HEK293 (cell line): ENCODE measurements around the gene IGFLR1.

ENCODE experiments used
- CTCF ChIA-PET: fragments of 350-600 bp; formaldehyde crosslinking; extraction: SDS; loops from one replicate; lab custom pipeline; 2021; ENCODE audit warnings: antibody characterized with exemption; lab: Yijun Ruan, JAX
- POLR2A ChIA-PET: fragments of 300-600 bp; formaldehyde crosslinking; extraction: SDS; loops from one replicate; lab custom pipeline; 2020; ENCODE audit warnings: antibody characterized with exemption, inconsistent platforms; lab: Yijun Ruan, JAX
- H3K27ac ChIP-seq: fragments of 200-500 bp; sonication (Bioruptor generic); 2 replicates; pipeline ENCODE4 v1.5.1; 2014; ENCODE audit warnings: low read depth, low read length, control low read depth, inconsistent platforms; ENCODE audit errors: extremely low read depth
- H3K36me3 ChIP-seq, 2 experiments: fragments of 200-500 bp in 1 of 2; sonication (Bioruptor generic) in 1 of 2; 1 replicate in 1 of 2; 2 replicates in 1 of 2; pipeline ENCODE4 v1.5.1; 2014 to 2017; ENCODE audit warnings: inconsistent platforms in 2 of 2, low read length in 2 of 2; ENCODE audit not compliant: control insufficient read depth in 2 of 2, insufficient read depth in 1 of 2
- H3K4me1 ChIP-seq: fragments of 200-500 bp; sonication (Bioruptor generic); 2 replicates; pipeline ENCODE4 v1.5.1; 2014; ENCODE audit warnings: mild to moderate bottlenecking, low read length, inconsistent platforms; ENCODE audit not compliant: control insufficient read depth, insufficient read depth
- H3K4me3 ChIP-seq: 2 replicates; pipeline ENCODE4 v1.5.1; 2011; ENCODE audit warnings: low read depth, mild to moderate bottlenecking, control low read depth, low read length, moderate library complexity
- H3K9me3 ChIP-seq: fragments of 200-500 bp; sonication (Bioruptor generic); 2 replicates; pipeline ENCODE4 v1.5.1; 2014; ENCODE audit warnings: low read depth, low read length, inconsistent platforms; ENCODE audit not compliant: control insufficient read depth, insufficient read depth
- EGR2 ChIP-seq: fragments of 450-650 bp; formaldehyde crosslinking; IDR thresholded peaks from 2 replicates; pipeline ENCODE4 v1.5.1; 2016; ENCODE audit warnings: low read depth, missing biosample characterization, missing genetic modification characterization
- IKZF3 ChIP-seq: fragments of 450-650 bp; IDR thresholded peaks from 2 replicates; pipeline ENCODE4 v1.5.0; 2018; ENCODE audit warnings: missing biosample characterization, mild to moderate bottlenecking, missing genetic modification characterization, moderate library complexity
- KLF9 ChIP-seq: fragments of 450-650 bp; formaldehyde crosslinking; IDR thresholded peaks from 2 replicates; pipeline ENCODE4 v1.5.1; 2016; ENCODE audit warnings: missing biosample characterization, missing genetic modification characterization, low read depth
- TRIM28 ChIP-seq: IDR thresholded peaks from 2 replicates; pipeline ENCODE4 v1.6.1; 2011; ENCODE audit warnings: low read length, control low read depth, borderline replicate concordance
- TSHZ1 ChIP-seq: fragments of 450-650 bp; formaldehyde crosslinking; IDR thresholded peaks from 2 replicates; pipeline ENCODE4 v1.5.1; 2016; ENCODE audit warnings: missing biosample characterization, missing genetic modification characterization, borderline replicate concordance
- ZBTB17 ChIP-seq: fragments of 450-650 bp; formaldehyde crosslinking; IDR thresholded peaks from 2 replicates; pipeline ENCODE4 v1.5.1; 2016; ENCODE audit warnings: missing biosample characterization, missing genetic modification characterization
- ZBTB20 ChIP-seq: fragments of 450-650 bp; formaldehyde crosslinking; IDR thresholded peaks from 2 replicates; pipeline ENCODE4 v1.5.1; 2016; ENCODE audit warnings: missing biosample characterization, missing genetic modification characterization
- ZBTB26 ChIP-seq: fragments of 450-650 bp; formaldehyde crosslinking; optimal IDR thresholded peaks from 2 replicates; pipeline ENCODE3; 2016; ENCODE audit warnings: missing biosample characterization, mild to moderate bottlenecking, missing genetic modification characterization
- ZIC2 ChIP-seq: fragments of 450-650 bp; formaldehyde crosslinking; IDR thresholded peaks from 2 replicates; pipeline ENCODE4 v1.5.1; 2016; ENCODE audit warnings: missing biosample characterization, missing genetic modification characterization
- ZNF133 ChIP-seq: fragments of 450-650 bp; formaldehyde crosslinking; IDR thresholded peaks from 2 replicates; pipeline ENCODE4 v1.5.1; 2016; ENCODE audit warnings: missing biosample characterization, missing genetic modification characterization
- ZNF214 ChIP-seq: fragments of 450-650 bp; formaldehyde crosslinking; IDR thresholded peaks from 2 replicates; pipeline ENCODE4 v1.5.1; 2017; ENCODE audit warnings: missing biosample characterization, mild to moderate bottlenecking, missing genetic modification characterization, borderline replicate concordance
- ZNF266 ChIP-seq: fragments of 450-650 bp; formaldehyde crosslinking; IDR thresholded peaks from 2 replicates; pipeline ENCODE4 v1.5.1; 2016; ENCODE audit warnings: missing biosample characterization, missing genetic modification characterization, low read depth
- ZNF280D ChIP-seq: fragments of 450-650 bp; formaldehyde crosslinking; IDR thresholded peaks from 2 replicates; pipeline ENCODE4 v1.5.1; 2016; ENCODE audit warnings: missing biosample characterization, missing genetic modification characterization
- ZNF394 ChIP-seq: fragments of 450-650 bp; formaldehyde crosslinking; IDR thresholded peaks from 2 replicates; pipeline ENCODE4 v1.5.1; 2016; ENCODE audit warnings: missing biosample characterization, missing genetic modification characterization, mild to moderate bottlenecking, moderate library complexity, borderline replicate concordance
- ZNF610 ChIP-seq: fragments of 450-650 bp; formaldehyde crosslinking; IDR thresholded peaks from 2 replicates; pipeline ENCODE4 v1.5.1; 2016; ENCODE audit warnings: missing biosample characterization, missing genetic modification characterization, borderline replicate concordance
- ZNF629 ChIP-seq: fragments of 450-650 bp; formaldehyde crosslinking; IDR thresholded peaks from 2 replicates; pipeline ENCODE4 v1.5.1; 2017; ENCODE audit warnings: missing biosample characterization, missing genetic modification characterization
- ZNF639 ChIP-seq: fragments of 450-650 bp; formaldehyde crosslinking; IDR thresholded peaks from 2 replicates; pipeline ENCODE4 v1.5.1; 2016; ENCODE audit warnings: missing biosample characterization, missing genetic modification characterization
- ZNF677 ChIP-seq: fragments of 450-650 bp; IDR thresholded peaks from 2 replicates; pipeline ENCODE4 v1.5.0; 2018; ENCODE audit warnings: missing biosample characterization, mild to moderate bottlenecking, missing genetic modification characterization, moderate library complexity
- ZNF701 ChIP-seq: fragments of 450-650 bp; formaldehyde crosslinking; IDR thresholded peaks from 2 replicates; pipeline ENCODE4 v1.5.1; 2016; ENCODE audit warnings: missing biosample characterization, missing genetic modification characterization
- ZNF747 ChIP-seq: fragments of 450-650 bp; formaldehyde crosslinking; IDR thresholded peaks from 2 replicates; pipeline ENCODE4 v1.5.1; 2016; ENCODE audit warnings: missing biosample characterization, missing genetic modification characterization
- ZNF777 ChIP-seq: fragments of 450-650 bp; formaldehyde crosslinking; IDR thresholded peaks from 2 replicates; pipeline ENCODE4 v1.5.1; 2017; ENCODE audit warnings: missing biosample characterization, missing genetic modification characterization, borderline replicate concordance
- ZNF792 ChIP-seq: fragments of 450-650 bp; formaldehyde crosslinking; IDR thresholded peaks from 2 replicates; pipeline ENCODE4 v1.5.1; 2016; ENCODE audit warnings: missing biosample characterization, missing genetic modification characterization
- ZXDB ChIP-seq: fragments of 450-650 bp; formaldehyde crosslinking; IDR thresholded peaks from 2 replicates; pipeline ENCODE4 v1.5.1; 2016; ENCODE audit warnings: missing biosample characterization, missing genetic modification characterization

Gene IGFLR1

GRCh38 chr19:35757749-35758608 is 15.7 kb upstream of the IGFLR1 start, which contains the start of gene PROSER3 (continued):
- TF ChIP-seq ZNF701 = no peak
- peak; percentile 98 for TF ChIP-seq ZBTB17
- no peak; the same call in 1 of the 2 replicates for TF ChIP-seq ZIC2 (tag by site-specific recombination)
- TF ChIP-seq ZNF792 = no peak
- no peak for TF ChIP-seq ZNF214 (tag by site-specific recombination)
- peak; percentile 94 for TF ChIP-seq KLF9 (tag by site-specific recombination)
- peak; percentile 74 for TF ChIP-seq ZNF629 (tag by site-specific recombination)
- TF ChIP-seq ZNF280D = peak; percentile 37; the same call in 1 of the 2 replicates
- no peak for TF ChIP-seq ZNF133 (tag by site-specific recombination)
- TF ChIP-seq ZNF639 (tag by site-specific recombination) = peak; percentile 84
- TF ChIP-seq ZNF777 (tag by site-specific recombination) = no peak
- no peak for TF ChIP-seq TRIM28
- peak; percentile 100 for TF ChIP-seq ZBTB26 (tag by site-specific recombination)
- peak; percentile 79 for TF ChIP-seq ZNF394 (tag by site-specific recombination)
- peak; percentile 89 for TF ChIP-seq EGR2 (tag by site-specific recombination)
- TF ChIP-seq, all 188 proteins: peak for 71

GRCh38 chr19:35757231-35757748 is 15.0 kb upstream of the IGFLR1 start:
- H3K36me3 ChIP-seq = peaks cover 62 to 63% of the 10 kb centered on the region in 2 experiments
- peaks cover 15% of the 10 kb centered on the region for H3K4me1 ChIP-seq
- peak overlapping the region; percentile 27 for H3K4me3 ChIP-seq
- peak overlapping the region; percentile 95 for H3K27ac ChIP-seq
- CTCF ChIA-PET = interaction anchor here (0.5 to 1.4 kb wide), 6 partner anchors 9 to 176 kb away, joined by 3 to 7 read pairs (median 4); partner anchors contain the start of genes LIN37, PSENEN and U2AF1L4
- no peaks in the 10 kb centered on the region for H3K9me3 ChIP-seq
- POLR2A ChIA-PET = interaction anchor here (0.6 to 3.0 kb wide), 20 partner anchors 8 to 257 kb away, joined by 3 to 87 read pairs (median 4); partner anchors contain the start of genes ALKBH6, ARHGAP33, COX6B1 and IGFLR1
- TF ChIP-seq ZXDB (tag by site-specific recombination) (peak; percentile 46), ZNF677 (no peak), TSHZ1 (peak; percentile 44; the same call in 1 of the 2 replicates), ZBTB20 (tag by site-specific recombination) (peak; percentile 89), IKZF3 (tag by site-specific recombination) (peak; percentile 91), ZNF266 (tag by site-specific recombination) (no peak), ZNF280D (peak; percentile 75), ZNF747 (no peak), ZNF610 (0 out of 2 replicates have a peak, but pooled peaks have one; percentile 33)
